A673 (cell line): Measurements from ENCODE around the gene RNF44. TPM values are rescaled to one million over a fixed set of nuclear protein-coding genes. Genes with fewer than 3 reads are reported as not detected.
"Not testable (repeated sequence)": the region's sequence is repeated elsewhere in the genome, so short reads cannot be mapped to it uniquely, and the experiment has no call there.

ENCODE experiments used
- BruUV-seq: library from RNA; stranded (reverse); fragments of 400-500 nt; replicated peaks from 2 replicates; lab custom pipeline; 2021; lab: Mats Ljungman, UMichigan
- CTCF ChIA-PET: fragments of 300-600 bp; sonication (Branson Sonifier 250); formaldehyde crosslinking; loops from one replicate; lab custom pipeline; 2022; ENCODE audit warnings: antibody characterized with exemption; lab: Charles Lee
- POLR2A ChIA-PET: fragments of 300-600 bp; sonication (Branson Sonifier 250); formaldehyde crosslinking; loops from one replicate; lab custom pipeline; 2022; ENCODE audit warnings: antibody characterized with exemption; ENCODE audit not compliant: low non-redundant PET; lab: Charles Lee
- DNase-seq: peaks from one replicate; pipeline ENCODE4 v3.0.0-alpha.2; 2015; ENCODE audit warnings: low spot score
- H3K27ac ChIP-seq: fragments of 200-600 bp; sonication (generic); 2 replicates; pipeline ENCODE4 v1.5.1; 2016; ENCODE audit warnings: mixed run types, low read depth, mild to moderate bottlenecking, mixed read lengths, antibody characterized with exemption, low read length; ENCODE audit not compliant: poor library complexity, severe bottlenecking
- H3K27me3 ChIP-seq: fragments of 200-600 bp; sonication (generic); replicated peaks from 2 replicates; pipeline ENCODE4 v1.6.1; 2017; ENCODE audit warnings: mixed run types, low read depth, mild to moderate bottlenecking, mixed read lengths, antibody characterized with exemption, low read length; ENCODE audit not compliant: insufficient read depth, poor library complexity
- H3K36me3 ChIP-seq: fragments of 200-600 bp; sonication (generic); 2 replicates; pipeline ENCODE4 v1.6.1; 2016; ENCODE audit warnings: mixed run types, mild to moderate bottlenecking, mixed read lengths, antibody characterized with exemption, low read length; ENCODE audit not compliant: insufficient read depth, poor library complexity, severe bottlenecking
- H3K4me1 ChIP-seq: fragments of 200-600 bp; sonication (generic); 2 replicates; pipeline ENCODE4 v1.6.1; 2017; ENCODE audit warnings: mixed run types, mild to moderate bottlenecking, mixed read lengths, antibody characterized with exemption, low read length; ENCODE audit not compliant: insufficient read depth, poor library complexity, severe bottlenecking
- H3K4me3 ChIP-seq: fragments of 200-600 bp; sonication (generic); 2 replicates; pipeline ENCODE4 v1.5.1; 2016; ENCODE audit warnings: low read depth, mixed run types, mild to moderate bottlenecking, mixed read lengths, low read length; ENCODE audit not compliant: poor library complexity, severe bottlenecking
- H3K9me3 ChIP-seq: fragments of 200-600 bp; sonication (generic); 2 replicates; pipeline ENCODE4 v1.6.1; 2016; ENCODE audit warnings: mixed run types, low read depth, mild to moderate bottlenecking, mixed read lengths, antibody characterized with exemption, low read length; ENCODE audit not compliant: poor library complexity, severe bottlenecking
- CTCF ChIP-seq: fragments of 300-800, 200-600 bp; sonication (generic); conservative IDR thresholded peaks from 2 replicates; pipeline ENCODE4 v1.5.1; 2017; ENCODE audit warnings: low read depth, mild to moderate bottlenecking, antibody characterized with exemption, low read length, moderate library complexity, mixed read lengths
- EZH2 ChIP-seq: fragments of 200-600 bp; sonication (generic); IDR thresholded peaks from 2 replicates; pipeline ENCODE4 v1.6.1; 2017; ENCODE audit warnings: borderline replicate concordance, low read depth, mild to moderate bottlenecking, mixed read lengths, antibody characterized with exemption, low read length; ENCODE audit not compliant: poor library complexity, severe bottlenecking
- intact Hi-C: fragments of 100-400 bp; cut with micrococcal nuclease; formaldehyde crosslinking; loops from one replicate; pipeline ENCODE4 v1.10.0; 2022; ENCODE audit not compliant: unreplicated experiment
- total RNA-seq: library from RNA; stranded (reverse); gene quantifications from 2 replicates; pipeline ENCODE4 v1.2.3, GENCODE V29; 2021

The RNF44 gene
- total RNA-seq, 1 experiment from 2014 or later, result 92.8 TPM

GRCh38 chr5:176557846-176558245, 20.6 kb upstream of the RNF44 start:
- TF ChIP-seq CTCF, result no peak
- DNase-seq, result no peak
- H3K27me3 ChIP-seq, result no peaks in the 10 kb centered on the region
- POLR2A ChIA-PET, result no interaction called here
- no peak overlapping the region for H3K4me3 ChIP-seq
- H3K27ac ChIP-seq, result no peak overlapping the region
- CTCF ChIA-PET, result no interaction called here
- H3K36me3 ChIP-seq, result no peaks in the 10 kb centered on the region
- BruUV-seq, result no TSS peak
- no peaks in the 10 kb centered on the region for H3K9me3 ChIP-seq
- H3K4me1 ChIP-seq, result no peaks in the 10 kb centered on the region
- intact Hi-C loops, result no loop called here

GRCh38 chr5:176553260-176554085, 16.3 kb upstream of the RNF44 start:
- Histone ChIP-seq H3K9me3 (no peaks in the 10 kb centered on the region), H3K4me1 (no peaks in the 10 kb centered on the region), H3K4me3 (no peak overlapping the region), H3K27me3 (no peaks in the 10 kb centered on the region), H3K27ac (no peak overlapping the region), H3K36me3 (no peaks in the 10 kb centered on the region)
- CTCF ChIA-PET, result no interaction called here
- DNase-seq, result no peak
- POLR2A ChIA-PET, result interaction anchor here (0.6 kb wide), 1 partner anchor 16 kb away, joined by 4 read pairs; the partner anchor contains the start of gene RNF44
- intact Hi-C loops, result no loop called here
- TF ChIP-seq EZH2 (no peak), CTCF (no peak)
- BruUV-seq, result no TSS peak

- TF ChIP-seq CTCF (no peak), EZH2 (no peak)
- Histone ChIP-seq H3K27me3 (no peaks in the 10 kb centered on the region), H3K4me1 (no peaks in the 10 kb centered on the region), H3K36me3 (no peaks in the 10 kb centered on the region), H3K4me3 (no peak overlapping the region), H3K27ac (no peak overlapping the region), H3K9me3 (no peaks in the 10 kb centered on the region)
- DNase-seq, result no peak
- no TSS peak for BruUV-seq
- POLR2A ChIA-PET, result no interaction called here
- intact Hi-C loops, result no loop called here
- CTCF ChIA-PET, result no interaction called here
These were observed 15.2 kb upstream of the RNF44 start for GRCh38 chr5:176552332-176552869.

- H3K9me3 ChIP-seq, H3K36me3 ChIP-seq, H3K27ac ChIP-seq, H3K4me3 ChIP-seq, CTCF ChIA-PET, H3K4me1 ChIP-seq, POLR2A ChIA-PET, BruUV-seq, intact Hi-C loops, DNase-seq, H3K27me3 ChIP-seq: not testable (repeated sequence)
These were observed 13.7 kb upstream of the RNF44 start for GRCh38 chr5:176550937-176551336.
